GM23338 (cell line): ENCODE data around the gene INHBC. TPM values are rescaled to one million over a fixed set of nuclear protein-coding genes. Genes with fewer than 3 reads are reported as not detected.

Source experiments
- ATAC-seq: fragments of 200-7000 bp; cut with Tn5 transposase; 3 replicates; pipeline ENCODE4 v1.9.1; 2020
- DNase-seq: peaks from one replicate; pipeline ENCODE4 v3.0.0-alpha.2; 2015; ENCODE audit warnings: low spot score
- H2AFZ ChIP-seq: fragments of 200-600 bp; sonication (generic); 2 replicates; pipeline ENCODE4 v1.8.0; 2016; ENCODE audit warnings: antibody characterized with exemption, mild to moderate bottlenecking, moderate library complexity
- H3F3A ChIP-seq: fragments of 200-600 bp; sonication (generic); replicated peaks from 2 replicates; pipeline ENCODE4 v1.8.0; 2017; ENCODE audit warnings: antibody characterized with exemption, mixed run types, low read depth
- H3K27ac ChIP-seq: fragments of 200-600 bp; sonication (generic); 2 replicates; pipeline ENCODE4 v1.6.1; 2016; ENCODE audit warnings: low read depth
- H3K27me3 ChIP-seq: fragments of 200-600 bp; sonication (generic); 2 replicates; pipeline ENCODE4 v1.8.0; 2016; ENCODE audit warnings: mild to moderate bottlenecking, mixed run types, moderate library complexity; ENCODE audit not compliant: insufficient read depth
- H3K36me3 ChIP-seq: fragments of 200-600 bp; sonication (generic); 2 replicates; pipeline ENCODE4 v1.8.0; 2016; ENCODE audit warnings: mild to moderate bottlenecking; ENCODE audit not compliant: insufficient read depth
- H3K4me1 ChIP-seq: fragments of 200-600 bp; sonication (generic); 2 replicates; pipeline ENCODE4 v1.8.0; 2016; ENCODE audit warnings: mild to moderate bottlenecking, moderate library complexity; ENCODE audit not compliant: insufficient read depth
- H3K4me2 ChIP-seq: fragments of 200-600 bp; sonication (generic); 2 replicates; pipeline ENCODE4 v1.7.1; 2017; ENCODE audit warnings: mixed run types
- H3K4me3 ChIP-seq: fragments of 200-600 bp; sonication (generic); 2 replicates; pipeline ENCODE4 v1.6.1; 2016; ENCODE audit warnings: mixed run types
- H3K79me2 ChIP-seq: fragments of 200-600 bp; sonication (generic); replicated peaks from 2 replicates; pipeline ENCODE4 v1.8.0; 2017; ENCODE audit warnings: mild to moderate bottlenecking; ENCODE audit not compliant: insufficient read depth
- H3K9me2 ChIP-seq: fragments of 200-600 bp; sonication (generic); 2 replicates; pipeline ENCODE4 v1.8.0; 2017; ENCODE audit not compliant: insufficient read depth
- H4K20me1 ChIP-seq: fragments of 200-600 bp; sonication (generic); replicated peaks from 2 replicates; pipeline ENCODE4 v1.8.0; 2017; ENCODE audit warnings: mild to moderate bottlenecking; ENCODE audit not compliant: insufficient read depth
- H3K27ac Mint-ChIP-seq: 2 replicates; pipeline ENCODE4 v1.8.0; 2020; ENCODE audit warnings: inconsistent platforms, mild to moderate bottlenecking, moderate library complexity, mixed read lengths
- H3K27me3 Mint-ChIP-seq: 3 replicates; pipeline ENCODE4 v1.8.0; 2022; ENCODE audit warnings: low read depth, mild to moderate bottlenecking, moderate library complexity, mixed read lengths, inconsistent platforms; ENCODE audit not compliant: insufficient read depth, poor library complexity
- H3K36me3 Mint-ChIP-seq: 3 replicates; pipeline ENCODE4 v1.8.0; 2021; ENCODE audit warnings: low read depth, mild to moderate bottlenecking, inconsistent platforms, moderate library complexity, mixed read lengths
- H3K4me1 Mint-ChIP-seq: 3 replicates; pipeline ENCODE4 v1.8.0; 2020; ENCODE audit warnings: mild to moderate bottlenecking, inconsistent platforms, mixed read lengths
- H3K4me3 Mint-ChIP-seq: 3 replicates; pipeline ENCODE4 v1.8.0; 2021; ENCODE audit warnings: moderate library complexity, mild to moderate bottlenecking, inconsistent platforms, mixed read lengths
- H3K9me3 Mint-ChIP-seq: 3 replicates; pipeline ENCODE4 v1.8.0; 2020; ENCODE audit warnings: moderate library complexity, mild to moderate bottlenecking, inconsistent platforms, mixed read lengths
- CTCF ChIP-seq, 2 experiments: fragments of 200-600 bp in 1 of 2; sonication (generic) in 1 of 2; conservative IDR thresholded peaks; 2 replicates each; pipeline versions ENCODE4 v1.5.1 to v1.6.1; 2016 to 2017; ENCODE audit warnings: antibody characterized with exemption in 2 of 2, low read depth in 2 of 2, mild to moderate bottlenecking in 2 of 2, moderate library complexity in 1 of 2
- JUNB ChIP-seq: IDR thresholded peaks from one replicate; pipeline ENCODE4 v1.6.1; 2016; ENCODE audit warnings: antibody characterized with exemption; ENCODE audit not compliant: unreplicated experiment
- ZNF462 ChIP-seq: fragments of 250-450 bp; sonication (Bioruptor Pico); IDR thresholded peaks from 2 replicates; pipeline ENCODE4 v1.5.0; 2020; ENCODE audit warnings: mild to moderate bottlenecking, moderate library complexity
- polyA plus RNA-seq: library from polyadenylated mRNA; unstranded; fragments of >200 nt; fragmentation: Nextera tagmentation; extraction: Ambion mirVana; gene quantifications from 2 replicates; pipeline ENCODE4 v1.2.1, GENCODE V29; 2016
- total RNA-seq: library from RNA; depleted of rRNA; stranded (reverse); fragments of >200 nt; shearing (Covaris generic); gene quantifications from 2 replicates; pipeline ENCODE4 v1.2.3, GENCODE V29; 2014

Gene INHBC
- total and polyA plus RNA-seq, 2 experiments from 2014 or later, result 0.53 TPM; not detected in 1

GRCh38 chr12:57433370-57433769 lies 1.2 kb upstream of the INHBC start (continued):
- no peak for TF ChIP-seq ZNF462 (CRISPR knock-in tag)
- TF ChIP-seq CTCF (conservative IDR thresholded peaks at IDR 0.05; ENCODE audit: low read depth in 2 of 2), result no peak

DNA sequence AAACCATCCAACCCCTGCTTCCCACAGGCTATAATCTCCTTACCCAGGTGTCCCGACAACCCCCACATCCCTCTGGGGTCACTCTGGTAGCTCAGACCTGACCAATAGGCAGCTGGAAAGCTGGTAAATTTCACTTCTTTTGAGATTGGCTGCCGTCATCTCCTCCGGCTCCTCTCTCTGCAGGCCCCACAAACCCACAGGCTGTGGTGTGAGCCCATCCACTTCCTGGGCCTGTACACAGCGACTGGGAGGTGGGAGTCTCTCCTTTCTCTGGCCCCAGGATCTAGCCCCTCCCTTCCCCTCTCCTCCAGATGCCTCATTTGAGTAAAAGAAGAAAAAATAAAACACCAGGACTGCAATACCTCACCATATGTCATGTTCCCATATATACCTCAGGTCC lies 709 bp downstream of the INHBC start:
- Mint-ChIP-seq H3K36me3 (no peaks in the 10 kb centered on the region; the same call in 2 of the 3 replicates), H3K4me3 (no peak overlapping the region; the same call in 2 of the 3 replicates), H3K27me3 (peaks cover 5% of the 10 kb centered on the region), H3K9me3 (no peaks in the 10 kb centered on the region), H3K4me1 (peaks cover 9% of the 10 kb centered on the region; the same call in 2 of the 3 replicates), H3K27ac (peak overlapping the region; percentile 56; the same call in 1 of the 2 replicates)
- Histone ChIP-seq H3K4me2 (no peak overlapping the region), H3K36me3 (no peaks in the 10 kb centered on the region), H3K27me3 (no peaks in the 10 kb centered on the region), H3K79me2 (no peaks in the 10 kb centered on the region), H3K4me3 (no peak overlapping the region), H3F3A (peaks cover 11% of the 10 kb centered on the region), H3K4me1 (peaks cover 6% of the 10 kb centered on the region; the same call in 1 of the 2 replicates), H2AFZ (peak overlapping the region; percentile 83; the same call in 1 of the 2 replicates), H4K20me1 (no peaks in the 10 kb centered on the region), H3K9me2 (no peaks in the 10 kb centered on the region), H3K27ac (no peak overlapping the region)
- ATAC-seq (no peak), DNase-seq (no peak)
- no peak for TF ChIP-seq JUNB
